Neural cell (in vitro differentiated cells): ENCODE data around the gene DPH1. TPM values are rescaled to one million over a fixed set of nuclear protein-coding genes. Genes with fewer than 3 reads are reported as not detected.

Experiments used
- H2AFZ ChIP-seq: fragments of 200-600, 300-800 bp; sonication (generic), shearing (Covaris generic); 2 replicates; pipeline ENCODE4 v1.6.0; 2014; ENCODE audit warnings: low read depth, mild to moderate bottlenecking, antibody characterized with exemption, low read length, moderate library complexity
- H3F3A ChIP-seq: fragments of 200-600 bp; shearing (Covaris generic); 2 replicates; pipeline ENCODE4 v1.6.1; 2016; ENCODE audit warnings: mild to moderate bottlenecking, moderate library complexity, mixed read lengths, antibody characterized with exemption, low read length; ENCODE audit not compliant: insufficient read depth, poor library complexity, severe bottlenecking
- H3K27ac ChIP-seq: fragments of 200-600, 300-800 bp; sonication (generic), shearing (Covaris generic); 2 replicates; pipeline ENCODE4 v1.5.1; 2014; ENCODE audit warnings: mild to moderate bottlenecking, low read length, moderate library complexity
- H3K27me3 ChIP-seq: fragments of 300-800, 200-600 bp; sonication (generic), shearing (Covaris generic); 2 replicates; pipeline ENCODE4 v1.6.0; 2014; ENCODE audit warnings: mild to moderate bottlenecking, low read depth, low read length, moderate library complexity; ENCODE audit not compliant: insufficient read depth
- H3K36me3 ChIP-seq: fragments of 300-800, 200-600 bp; sonication (generic), shearing (Covaris generic); 2 replicates; pipeline ENCODE4 v1.5.1; 2014; ENCODE audit warnings: mild to moderate bottlenecking, antibody characterized with exemption, low read length, moderate library complexity; ENCODE audit not compliant: insufficient read depth
- H3K4me2 ChIP-seq: fragments of 300-800, 200-600 bp; sonication (generic), shearing (Covaris generic); 2 replicates; pipeline ENCODE4 v1.6.0; 2014; ENCODE audit warnings: mild to moderate bottlenecking, low read length
- H3K4me3 ChIP-seq: fragments of 300-800, 200-600 bp; sonication (generic), shearing (Covaris generic); 2 replicates; pipeline ENCODE4 v1.5.1; 2014; ENCODE audit warnings: mild to moderate bottlenecking, low read length, moderate library complexity
- H3K79me2 ChIP-seq: fragments of 200-600 bp; shearing (Covaris generic); replicated peaks from 2 replicates; pipeline ENCODE4 v1.6.0; 2014; ENCODE audit warnings: mild to moderate bottlenecking, low read length, moderate library complexity; ENCODE audit not compliant: insufficient read depth
- H3K9ac ChIP-seq: fragments of 300-800, 200-600 bp; sonication (generic), shearing (Covaris generic); 2 replicates; pipeline ENCODE4 v1.6.1; 2016; ENCODE audit warnings: mild to moderate bottlenecking, low read length, mixed read lengths
- H3K9me2 ChIP-seq: fragments of 200-600 bp; shearing (Covaris generic); 2 replicates; pipeline ENCODE4 v1.6.1; 2016; ENCODE audit warnings: mild to moderate bottlenecking, low read length, mixed read lengths; ENCODE audit not compliant: insufficient read depth
- H3K9me3 ChIP-seq: fragments of 200-600, 300-800 bp; sonication (generic), shearing (Covaris generic); 2 replicates; pipeline ENCODE4 v1.6.1; 2016; ENCODE audit warnings: mild to moderate bottlenecking, mixed run types, low read length, moderate library complexity, mixed read lengths
- H4K20me1 ChIP-seq: fragments of 200-600 bp; shearing (Covaris generic); 2 replicates; pipeline ENCODE4 v1.6.1; 2016; ENCODE audit warnings: mild to moderate bottlenecking, mixed run types; ENCODE audit not compliant: insufficient read depth
- CTCF ChIP-seq: fragments of 450-650 bp; IDR thresholded peaks from 2 replicates; pipeline ENCODE4 v1.5.1; 2014; ENCODE audit warnings: antibody characterized with exemption, mild to moderate bottlenecking, moderate library complexity; ENCODE audit not compliant: poor library complexity, severe bottlenecking
- EP300 ChIP-seq: fragments of 450-650 bp; conservative IDR thresholded peaks from 2 replicates; pipeline ENCODE4 v1.6.1; 2014; ENCODE audit warnings: antibody characterized with exemption, mild to moderate bottlenecking, moderate library complexity; ENCODE audit not compliant: poor library complexity, severe bottlenecking
- EZH2 ChIP-seq: fragments of 200-600, 300-800 bp; shearing (Covaris generic), sonication (generic); IDR thresholded peaks from 2 replicates; pipeline ENCODE4 v1.6.1; 2014; ENCODE audit warnings: antibody characterized with exemption, low read length, borderline replicate concordance, mild to moderate bottlenecking; ENCODE audit not compliant: insufficient read depth, poor library complexity, severe bottlenecking
- MXI1 ChIP-seq: fragments of 450-650 bp; conservative IDR thresholded peaks from 2 replicates; pipeline ENCODE4 v1.6.1; 2014; ENCODE audit warnings: antibody characterized with exemption, mild to moderate bottlenecking; ENCODE audit not compliant: poor library complexity, severe bottlenecking
- POLR2AphosphoS5 ChIP-seq: IDR thresholded peaks from 2 replicates; pipeline ENCODE4 v1.6.1; 2012
- RAD21 ChIP-seq: fragments of 450-650 bp; conservative IDR thresholded peaks from 2 replicates; pipeline ENCODE4 v1.6.1; 2014; ENCODE audit warnings: antibody characterized with exemption, mild to moderate bottlenecking, moderate library complexity
- REST ChIP-seq: IDR thresholded peaks from 2 replicates; pipeline ENCODE4 v1.6.1; 2012; ENCODE audit warnings: borderline replicate concordance
- SMC3 ChIP-seq: fragments of 450-650 bp; conservative IDR thresholded peaks from 2 replicates; pipeline ENCODE4 v1.6.1; 2014; ENCODE audit warnings: antibody characterized with exemption, mild to moderate bottlenecking, moderate library complexity; ENCODE audit not compliant: poor library complexity
- TAF1 ChIP-seq: IDR thresholded peaks from 2 replicates; pipeline ENCODE4 v1.6.1; 2012; ENCODE audit warnings: low read depth
- polyA plus RNA-seq: library from polyadenylated mRNA; depleted of rRNA; stranded (reverse); fragments of >200 nt; gene quantifications from 2 replicates; pipeline ENCODE4 v1.2.3, GENCODE V29; 2014

DPH1 gene
- polyA plus RNA-seq, 1 donor from 2014 or later: 44.8 TPM

- no peaks in the 10 kb centered on the region for H3K9me3 ChIP-seq
- no peak overlapping the region for H3K4me3 ChIP-seq
- H3K9ac ChIP-seq: no peak overlapping the region
- H4K20me1 ChIP-seq: no peaks in the 10 kb centered on the region
- H3K4me2 ChIP-seq: no peak overlapping the region
- no peak for TF ChIP-seq POLR2AphosphoS5
- no peak for TF ChIP-seq EZH2
- no peak for TF ChIP-seq MXI1
- TF ChIP-seq CTCF: no peak
- TF ChIP-seq EP300: no peak
- no peak for TF ChIP-seq RAD21
- TF ChIP-seq SMC3: no peak
- TF ChIP-seq REST: no peak
- no peak for TF ChIP-seq TAF1
- H3K79me2 ChIP-seq: no peaks in the 10 kb centered on the region
- H3K27me3 ChIP-seq: no peaks in the 10 kb centered on the region
- no peak overlapping the region for H2AFZ ChIP-seq
- H3K36me3 ChIP-seq: no peaks in the 10 kb centered on the region
- H3K9me2 ChIP-seq: no peaks in the 10 kb centered on the region
- H3F3A ChIP-seq: no peaks in the 10 kb centered on the region
- H3K27ac ChIP-seq: no peak overlapping the region
Measured at GRCh38 chr17:2071455-2072281, 41.7 kb downstream of the DPH1 start.

DNA sequence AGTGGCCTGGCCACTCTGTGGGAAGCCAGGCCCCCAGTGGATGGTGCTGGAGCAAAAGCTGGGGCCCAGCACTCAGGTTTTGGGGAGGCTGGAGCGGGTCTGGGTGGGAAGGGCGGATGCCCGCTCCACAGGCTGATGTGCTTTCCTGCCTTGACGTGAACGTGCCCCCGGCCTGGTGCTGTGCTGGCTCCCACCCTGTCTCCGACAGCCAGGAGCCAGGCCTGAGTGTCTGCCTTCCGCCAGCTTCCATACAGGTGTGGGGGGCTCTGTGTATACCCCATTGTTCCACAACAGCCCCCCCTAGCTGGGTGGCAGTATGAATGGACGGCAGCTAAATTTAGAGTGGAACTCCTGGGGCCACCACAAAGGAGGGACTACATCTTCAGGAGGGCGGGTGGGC lies 45.0 kb downstream of the DPH1 start:
- Histone ChIP-seq H3K4me3 (no peak overlapping the region), H3K9me3 (no peaks in the 10 kb centered on the region), H4K20me1 (no peaks in the 10 kb centered on the region), H3K9me2 (no peaks in the 10 kb centered on the region), H2AFZ (no peak overlapping the region), H3K27me3 (no peaks in the 10 kb centered on the region), H3K27ac (no peak overlapping the region), H3K36me3 (no peaks in the 10 kb centered on the region), H3F3A (no peaks in the 10 kb centered on the region), H3K9ac (no peak overlapping the region), H3K4me2 (no peak overlapping the region), H3K79me2 (no peaks in the 10 kb centered on the region)
- TF ChIP-seq MXI1: no peak
- no peak for TF ChIP-seq SMC3
- no peak for TF ChIP-seq CTCF
- no peak for TF ChIP-seq EZH2
- TF ChIP-seq RAD21: no peak
- TF ChIP-seq TAF1: no peak
- no peak for TF ChIP-seq EP300
- TF ChIP-seq POLR2AphosphoS5: no peak
- TF ChIP-seq REST: no peak
